Loucy (cell line): ENCODE measurements around the gene SLF2.

Source experiments
- H2AFZ ChIP-seq: fragments of 200-600 bp; sonication (generic); 2 replicates; pipeline ENCODE4 v1.6.0; 2016; ENCODE audit warnings: antibody characterized with exemption, mild to moderate bottlenecking, low read length, moderate library complexity
- H3F3A ChIP-seq: fragments of 200-600 bp; 2 replicates; pipeline ENCODE4 v1.6.0; 2016; ENCODE audit warnings: antibody characterized with exemption, low read depth, mild to moderate bottlenecking
- H3K27me3 ChIP-seq: fragments of 200-600 bp; sonication (generic); 2 replicates; pipeline ENCODE4 v1.6.1; 2014; ENCODE audit warnings: low read length, mild to moderate bottlenecking; ENCODE audit not compliant: insufficient read depth, poor library complexity, severe bottlenecking
- H3K36me3 ChIP-seq: fragments of 200-600 bp; sonication (generic); 2 replicates; pipeline ENCODE4 v1.6.1; 2016; ENCODE audit warnings: low read length; ENCODE audit not compliant: insufficient read depth
- H3K4me1 ChIP-seq: fragments of 200-600 bp; sonication (generic); 2 replicates; pipeline ENCODE4 v1.5.1; 2014; ENCODE audit warnings: low read length, mild to moderate bottlenecking; ENCODE audit not compliant: insufficient read depth, poor library complexity, severe bottlenecking
- H3K4me2 ChIP-seq: fragments of 200-600 bp; sonication (generic); 2 replicates; pipeline ENCODE4 v1.6.0; 2014; ENCODE audit warnings: antibody characterized with exemption, low read length, low read depth, mild to moderate bottlenecking; ENCODE audit not compliant: poor library complexity, severe bottlenecking
- H3K4me3 ChIP-seq: fragments of 200-600 bp; sonication (generic); 2 replicates; pipeline ENCODE4 v1.5.1; 2014; ENCODE audit warnings: low read length, mild to moderate bottlenecking, mixed read lengths; ENCODE audit not compliant: poor library complexity, severe bottlenecking
- H3K79me2 ChIP-seq: fragments of 200-600 bp; sonication (generic); 2 replicates; pipeline ENCODE4 v1.6.1; 2014; ENCODE audit warnings: low read length; ENCODE audit not compliant: insufficient read depth
- H3K9ac ChIP-seq: fragments of 200-600 bp; sonication (generic); 2 replicates; pipeline ENCODE4 v1.6.0; 2014; ENCODE audit warnings: mild to moderate bottlenecking, low read depth, low read length, moderate library complexity; ENCODE audit not compliant: poor library complexity, severe bottlenecking
- H3K9me2 ChIP-seq: fragments of 200-600 bp; sonication (generic); replicated peaks from 2 replicates; pipeline ENCODE4 v1.6.1; 2016; ENCODE audit warnings: low read depth, low read length, mixed read lengths
- H3K9me3 ChIP-seq: fragments of 200-600 bp; sonication (generic); 2 replicates; pipeline ENCODE4 v1.6.1; 2014; ENCODE audit warnings: mild to moderate bottlenecking, antibody characterized with exemption, low read length, low read depth; ENCODE audit not compliant: insufficient read depth
- H4K20me1 ChIP-seq: fragments of 200-600 bp; sonication (generic); 2 replicates; pipeline ENCODE4 v1.6.0; 2014; ENCODE audit warnings: antibody characterized with exemption, low read length, mild to moderate bottlenecking; ENCODE audit not compliant: insufficient read depth, poor library complexity, severe bottlenecking
- EZH2phosphoT487 ChIP-seq: fragments of 200-600 bp; IDR thresholded peaks from 2 replicates; pipeline ENCODE4 v1.6.1; 2018; ENCODE audit warnings: antibody characterized with exemption, mild to moderate bottlenecking, moderate library complexity, borderline replicate concordance
- TF ChIP-seq, protein P1 (sequence below): fragments of 200-600 bp; sonication (generic); conservative IDR thresholded peaks from 2 replicates; pipeline ENCODE4 v1.5.1; 2014; ENCODE audit warnings: mild to moderate bottlenecking, antibody characterized with exemption, low read length

The SLF2 gene

GRCh38 chr10:100923580-100923979 is 10.8 kb downstream of the SLF2 start:
- Histone ChIP-seq H3K27me3 (no peaks in the 10 kb centered on the region), H3K9me2 (no peaks in the 10 kb centered on the region), H3K4me3 (no peak overlapping the region), H3K9ac (no peak overlapping the region), H3K36me3 (peaks cover 58% of the 10 kb centered on the region), H4K20me1 (peaks cover 9% of the 10 kb centered on the region), H3K4me2 (no peak overlapping the region), H3K4me1 (peaks cover 19% of the 10 kb centered on the region), H2AFZ (no peak overlapping the region), H3F3A (no peaks in the 10 kb centered on the region), H3K9me3 (no peaks in the 10 kb centered on the region), H3K79me2 (peaks cover 28% of the 10 kb centered on the region)
- TF ChIP-seq, protein P1, sequence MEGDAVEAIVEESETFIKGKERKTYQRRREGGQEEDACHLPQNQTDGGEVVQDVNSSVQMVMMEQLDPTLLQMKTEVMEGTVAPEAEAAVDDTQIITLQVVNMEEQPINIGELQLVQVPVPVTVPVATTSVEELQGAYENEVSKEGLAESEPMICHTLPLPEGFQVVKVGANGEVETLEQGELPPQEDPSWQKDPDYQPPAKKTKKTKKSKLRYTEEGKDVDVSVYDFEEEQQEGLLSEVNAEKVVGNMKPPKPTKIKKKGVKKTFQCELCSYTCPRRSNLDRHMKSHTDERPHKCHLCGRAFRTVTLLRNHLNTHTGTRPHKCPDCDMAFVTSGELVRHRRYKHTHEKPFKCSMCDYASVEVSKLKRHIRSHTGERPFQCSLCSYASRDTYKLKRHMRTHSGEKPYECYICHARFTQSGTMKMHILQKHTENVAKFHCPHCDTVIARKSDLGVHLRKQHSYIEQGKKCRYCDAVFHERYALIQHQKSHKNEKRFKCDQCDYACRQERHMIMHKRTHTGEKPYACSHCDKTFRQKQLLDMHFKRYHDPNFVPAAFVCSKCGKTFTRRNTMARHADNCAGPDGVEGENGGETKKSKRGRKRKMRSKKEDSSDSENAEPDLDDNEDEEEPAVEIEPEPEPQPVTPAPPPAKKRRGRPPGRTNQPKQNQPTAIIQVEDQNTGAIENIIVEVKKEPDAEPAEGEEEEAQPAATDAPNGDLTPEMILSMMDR, result no peak
- TF ChIP-seq EZH2phosphoT487, result no peak

DNA sequence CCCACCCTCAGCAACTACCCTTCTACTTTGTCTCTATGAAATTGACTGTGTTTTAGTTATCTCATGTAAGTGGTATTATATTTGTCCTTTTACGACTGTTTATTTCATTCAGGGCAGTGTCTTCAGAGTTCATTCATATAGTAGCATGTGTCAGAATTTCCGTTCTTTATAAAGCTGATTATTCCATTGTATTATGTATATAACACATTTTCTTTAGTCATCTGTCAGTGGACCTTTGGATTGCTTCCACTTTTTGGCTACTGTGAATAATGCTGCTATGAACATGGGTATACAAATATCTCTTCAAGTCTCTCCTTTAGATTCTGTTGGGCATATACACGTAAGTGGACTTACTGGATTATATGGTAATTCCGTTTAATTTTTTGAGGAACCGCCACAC is 14.5 kb downstream of the SLF2 start:
- Histone ChIP-seq H3F3A (no peaks in the 10 kb centered on the region), H3K27me3 (no peaks in the 10 kb centered on the region), H3K9ac (no peak overlapping the region), H3K79me2 (peaks cover 20% of the 10 kb centered on the region), H3K4me2 (no peak overlapping the region), H3K36me3 (peaks cover 78% of the 10 kb centered on the region), H4K20me1 (no peaks in the 10 kb centered on the region), H3K4me1 (peaks cover 12% of the 10 kb centered on the region), H3K9me3 (no peaks in the 10 kb centered on the region), H2AFZ (no peak overlapping the region), H3K9me2 (no peaks in the 10 kb centered on the region), H3K4me3 (no peak overlapping the region)
- no peak for TF ChIP-seq EZH2phosphoT487
- TF ChIP-seq, protein P1, result no peak

GRCh38 chr10:100928039-100928438 is 15.3 kb downstream of the SLF2 start:
- no peak overlapping the region for H3K4me2 ChIP-seq
- no peaks in the 10 kb centered on the region for H3K9me2 ChIP-seq
- TF ChIP-seq, protein P1, result no peak
- no peak for TF ChIP-seq EZH2phosphoT487
- H3K9ac ChIP-seq, result no peak overlapping the region
- H3K4me3 ChIP-seq, result no peak overlapping the region
- peaks cover 17% of the 10 kb centered on the region for H3K79me2 ChIP-seq
- no peaks in the 10 kb centered on the region for H4K20me1 ChIP-seq
- no peaks in the 10 kb centered on the region for H3F3A ChIP-seq
- H3K4me1 ChIP-seq, result peaks cover 12% of the 10 kb centered on the region
- H3K27me3 ChIP-seq, result no peaks in the 10 kb centered on the region
- no peaks in the 10 kb centered on the region for H3K9me3 ChIP-seq
- H2AFZ ChIP-seq, result no peak overlapping the region
- H3K36me3 ChIP-seq, result peaks cover 82% of the 10 kb centered on the region
